COLO829 (cell line): ENCODE results near the gene SOWAHC.

Experiments
- DNase-seq: peaks from one replicate; pipeline ENCODE4 v3.0.0; 2012; ENCODE audit warnings: low spot score

The SOWAHC gene

GRCh38 chr2:109646961-109647360, 32.8 kb downstream of the SOWAHC start:
- DNase-seq = no peak

GRCh38 chr2:109647636-109648035, 33.5 kb downstream of the SOWAHC start:
- DNase-seq = no peak

- no peak for DNase-seq
Measured at GRCh38 chr2:109648041-109648527, 33.9 kb downstream of the SOWAHC start.

GRCh38 chr2:109649736-109650695, 35.9 kb downstream of the SOWAHC start:
- DNase-seq = no peak

GRCh38 chr2:109654326-109655050, 40.3 kb downstream of the SOWAHC start:
- DNase-seq = no peak

- DNase-seq = no peak
Measured at GRCh38 chr2:109655287-109655686, 41.1 kb downstream of the SOWAHC start.

GRCh38 chr2:109659396-109660045, 45.4 kb downstream of the SOWAHC start:
- no peak for DNase-seq

- no peak for DNase-seq
Measured at GRCh38 chr2:109660046-109660860, 46.1 kb downstream of the SOWAHC start.

GRCh38 chr2:109662889-109663288, 48.7 kb downstream of the SOWAHC start:
- no peak for DNase-seq

- no peak for DNase-seq
Measured at GRCh38 chr2:109663721-109664120, 49.6 kb downstream of the SOWAHC start.

GRCh38 chr2:109666466-109666865, 52.3 kb downstream of the SOWAHC start:
- DNase-seq = no peak
